ENCODE results near the gene SALL1. TPM values are rescaled to one million over a fixed set of nuclear protein-coding genes. Genes with fewer than 3 reads are reported as not detected.

The SALL1 gene
- total and polyA plus RNA-seq, 2 of the 13 experiments (the other 11 are each of a cell fraction or from before 2014, with no cell fraction given): 6.6 to 12.3 TPM

- TF ChIP-seq STAT5B (CRISPR knock-in tag; IDR thresholded peaks at IDR 0.05) (no peak), ZHX2 (IDR thresholded peaks at IDR 0.05; ENCODE audit: low read depth) (no peak), ZHX2 (CRISPR knock-in tag; IDR thresholded peaks at IDR 0.05; ENCODE audit: borderline replicate concordance) (0 out of 2 replicates have a peak, but pooled peaks have one; percentile 10), KMT2A (CRISPR knock-in tag; IDR thresholded peaks at IDR 0.05) (peak; percentile 38; the same call in 1 of the 2 replicates), ZNF740 (CRISPR knock-in tag; IDR thresholded peaks at IDR 0.05) (0 out of 2 replicates have a peak, but pooled peaks have one; percentile 17), RNF2 (conservative IDR thresholded peaks at IDR 0.05; ENCODE audit: low read depth) (peak; percentile 54; the same call in 1 of the 2 replicates), ISX (CRISPR knock-in tag; conservative IDR thresholded peaks at IDR 0.05) (peak; percentile 55; the same call in 1 of the 2 replicates), ZNF264 (CRISPR knock-in tag; IDR thresholded peaks at IDR 0.05) (no peak), BCL3 (CRISPR knock-in tag; IDR thresholded peaks at IDR 0.05) (0 out of 2 replicates have a peak, but pooled peaks have one; percentile 11), MAX (IDR thresholded peaks at IDR 0.05) (0 out of 2 replicates have a peak, but pooled peaks have one; percentile 25), KLF16 (CRISPR knock-in tag; IDR thresholded peaks at IDR 0.05) (0 out of 4 replicates have a peak, but pooled peaks of 1 of the 2 experiments have one; percentile 11), ZNF772 (CRISPR knock-in tag; IDR thresholded peaks at IDR 0.05) (peak; percentile 45; the same call in 1 of the 2 replicates), ZNF687 (CRISPR knock-in tag; IDR thresholded peaks at IDR 0.05) (peak; percentile 53; the same call in 1 of the 2 replicates), CCDC6 (CRISPR knock-in tag; IDR thresholded peaks at IDR 0.05) (0 out of 2 replicates have a peak, but pooled peaks have one; percentile 13), AKAP8 (CRISPR knock-in tag; IDR thresholded peaks at IDR 0.05) (no peak), DMAP1 (CRISPR knock-in tag; IDR thresholded peaks at IDR 0.05) (no peak)
These were observed 744 bp downstream of the SALL1 start (continued) for GRCh38 chr16:51150165-51150887.

Measured in HepG2 (cell line).